HEK293 (cell line): ENCODE results near the gene SEMA4D.

Experiments used
- CTCF ChIA-PET: fragments of 350-600 bp; formaldehyde crosslinking; extraction: SDS; loops from one replicate; lab custom pipeline; 2021; ENCODE audit warnings: antibody characterized with exemption; lab: Yijun Ruan, JAX
- POLR2A ChIA-PET: fragments of 300-600 bp; formaldehyde crosslinking; extraction: SDS; loops from one replicate; lab custom pipeline; 2020; ENCODE audit warnings: antibody characterized with exemption, inconsistent platforms; lab: Yijun Ruan, JAX
- H3K27ac ChIP-seq: fragments of 200-500 bp; sonication (Bioruptor generic); 2 replicates; pipeline ENCODE4 v1.5.1; 2014; ENCODE audit warnings: low read depth, low read length, control low read depth, inconsistent platforms; ENCODE audit errors: extremely low read depth
- H3K36me3 ChIP-seq, 2 experiments: fragments of 200-500 bp in 1 of 2; sonication (Bioruptor generic) in 1 of 2; 1 replicate in 1 of 2; 2 replicates in 1 of 2; pipeline ENCODE4 v1.5.1; 2014 to 2017; ENCODE audit warnings: inconsistent platforms in 2 of 2, low read length in 2 of 2; ENCODE audit not compliant: control insufficient read depth in 2 of 2, insufficient read depth in 1 of 2
- H3K4me1 ChIP-seq: fragments of 200-500 bp; sonication (Bioruptor generic); 2 replicates; pipeline ENCODE4 v1.5.1; 2014; ENCODE audit warnings: mild to moderate bottlenecking, low read length, inconsistent platforms; ENCODE audit not compliant: control insufficient read depth, insufficient read depth
- H3K4me3 ChIP-seq: 2 replicates; pipeline ENCODE4 v1.5.1; 2011; ENCODE audit warnings: low read depth, mild to moderate bottlenecking, control low read depth, low read length, moderate library complexity
- H3K9me3 ChIP-seq: fragments of 200-500 bp; sonication (Bioruptor generic); 2 replicates; pipeline ENCODE4 v1.5.1; 2014; ENCODE audit warnings: low read depth, low read length, inconsistent platforms; ENCODE audit not compliant: control insufficient read depth, insufficient read depth
- HOXA7 ChIP-seq: sonication (generic); formaldehyde crosslinking; IDR thresholded peaks from 2 replicates; pipeline ENCODE4 v1.8.1; 2022; ENCODE audit warnings: missing genetic modification reagents, borderline replicate concordance
- MEIS1 ChIP-seq: sonication (generic); formaldehyde crosslinking; IDR thresholded peaks from 2 replicates; pipeline ENCODE4 v1.8.1; 2022; ENCODE audit warnings: missing genetic modification reagents, mild to moderate bottlenecking, borderline replicate concordance
- OVOL3 ChIP-seq: fragments of 450-650 bp; formaldehyde crosslinking; IDR thresholded peaks from 2 replicates; pipeline ENCODE4 v1.5.1; 2016; ENCODE audit warnings: missing biosample characterization, missing genetic modification characterization
- SETDB1 ChIP-seq: IDR thresholded peaks from one replicate; pipeline ENCODE4 v1.6.1; 2017; ENCODE audit warnings: mild to moderate bottlenecking, low read length, moderate library complexity, mixed read lengths; ENCODE audit not compliant: insufficient read length
- SP2 ChIP-seq: fragments of 450-650 bp; formaldehyde crosslinking; IDR thresholded peaks from 2 replicates; pipeline ENCODE4 v1.5.1; 2016; ENCODE audit warnings: missing biosample characterization, missing genetic modification characterization
- ZNF112 ChIP-seq: fragments of 450-650 bp; formaldehyde crosslinking; IDR thresholded peaks from 2 replicates; pipeline ENCODE4 v1.5.0; 2017; ENCODE audit warnings: missing biosample characterization, missing genetic modification characterization
- ZNF175 ChIP-seq: fragments of 450-650 bp; formaldehyde crosslinking; IDR thresholded peaks from 2 replicates; pipeline ENCODE4 v1.5.1; 2016; ENCODE audit warnings: missing biosample characterization, missing genetic modification characterization
- ZNF510 ChIP-seq: fragments of 450-650 bp; formaldehyde crosslinking; IDR thresholded peaks from 2 replicates; pipeline ENCODE4 v1.5.1; 2018; ENCODE audit warnings: mild to moderate bottlenecking, missing genetic modification characterization, missing biosample characterization; ENCODE audit not compliant: insufficient replicate concordance
- ZNF530 ChIP-seq: fragments of 450-650 bp; formaldehyde crosslinking; IDR thresholded peaks from 2 replicates; pipeline ENCODE4 v1.5.1; 2016; ENCODE audit warnings: low read depth, missing biosample characterization, missing genetic modification characterization
- ZNF677 ChIP-seq: fragments of 450-650 bp; IDR thresholded peaks from 2 replicates; pipeline ENCODE4 v1.5.0; 2018; ENCODE audit warnings: missing biosample characterization, mild to moderate bottlenecking, missing genetic modification characterization, moderate library complexity
- ZNF785 ChIP-seq: fragments of 450-650 bp; formaldehyde crosslinking; IDR thresholded peaks from 2 replicates; pipeline ENCODE4 v1.5.1; 2016; ENCODE audit warnings: missing biosample characterization, missing genetic modification characterization
- TF ChIP-seq, protein P1 (sequence below): fragments of 450-650 bp; formaldehyde crosslinking; optimal IDR thresholded peaks from 2 replicates; pipeline ENCODE3; 2016; ENCODE audit warnings: missing biosample characterization, mild to moderate bottlenecking, missing genetic modification characterization
- TF ChIP-seq, protein P2 (sequence below): fragments of 450-650 bp; formaldehyde crosslinking; IDR thresholded peaks from 2 replicates; pipeline ENCODE4 v1.5.1; 2016; ENCODE audit warnings: missing biosample characterization, missing genetic modification characterization
- TF ChIP-seq, protein P3 (sequence below): fragments of 450-650 bp; formaldehyde crosslinking; IDR thresholded peaks from 2 replicates; pipeline ENCODE4 v1.5.1; 2016; ENCODE audit warnings: missing biosample characterization, missing genetic modification characterization
- TF ChIP-seq, protein P4 (sequence below): fragments of 450-650 bp; formaldehyde crosslinking; IDR thresholded peaks from 2 replicates; pipeline ENCODE4 v1.5.1; 2016; ENCODE audit warnings: missing biosample characterization, missing genetic modification characterization
- TF ChIP-seq, protein P5 (sequence below): fragments of 450-650 bp; formaldehyde crosslinking; IDR thresholded peaks from 2 replicates; pipeline ENCODE4 v1.5.1; 2017; ENCODE audit warnings: missing biosample characterization, missing genetic modification characterization

Gene SEMA4D

DNA sequence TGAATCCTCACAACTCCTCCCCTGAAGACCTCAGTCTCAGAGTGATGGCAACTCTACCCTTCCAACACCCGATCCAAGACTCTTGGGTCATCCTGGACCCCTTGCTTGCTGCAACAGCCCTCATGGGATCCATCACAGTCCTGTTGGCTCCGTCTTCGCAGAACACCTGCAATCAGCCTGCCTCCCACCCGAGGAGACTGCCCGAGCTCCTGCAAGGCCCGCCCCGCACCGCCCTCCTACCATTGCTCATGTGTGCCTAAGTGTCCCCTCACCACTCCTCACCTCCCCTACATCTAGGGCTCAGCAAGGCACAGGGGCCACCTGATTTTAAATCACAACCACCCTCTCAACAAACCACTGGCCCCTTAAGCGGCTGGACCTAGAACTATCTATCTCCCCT lies 5.3 kb downstream of the SEMA4D start:
- Histone ChIP-seq H3K36me3 (no peaks in the 10 kb centered on the region), H3K27ac (no peak overlapping the region), H3K4me3 (no peak overlapping the region), H3K9me3 (no peaks in the 10 kb centered on the region), H3K4me1 (no peaks in the 10 kb centered on the region)
- CTCF ChIA-PET: interaction anchor here (0.6 kb wide), 1 partner anchor 10 kb away, joined by 3 read pairs; no protein-coding TSS in a partner anchor
- POLR2A ChIA-PET: no interaction called here
- no peak for TF ChIP-seq MEIS1 (CRISPR knock-in tag)
- TF ChIP-seq, protein P1, sequence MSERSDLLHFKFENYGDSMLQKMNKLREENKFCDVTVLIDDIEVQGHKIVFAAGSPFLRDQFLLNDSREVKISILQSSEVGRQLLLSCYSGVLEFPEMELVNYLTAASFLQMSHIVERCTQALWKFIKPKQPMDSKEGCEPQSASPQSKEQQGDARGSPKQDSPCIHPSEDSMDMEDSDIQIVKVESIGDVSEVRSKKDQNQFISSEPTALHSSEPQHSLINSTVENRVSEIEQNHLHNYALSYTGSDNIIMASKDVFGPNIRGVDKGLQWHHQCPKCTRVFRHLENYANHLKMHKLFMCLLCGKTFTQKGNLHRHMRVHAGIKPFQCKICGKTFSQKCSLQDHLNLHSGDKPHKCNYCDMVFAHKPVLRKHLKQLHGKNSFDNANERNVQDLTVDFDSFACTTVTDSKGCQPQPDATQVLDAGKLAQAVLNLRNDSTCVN: no peak
- TF ChIP-seq, protein P2, sequence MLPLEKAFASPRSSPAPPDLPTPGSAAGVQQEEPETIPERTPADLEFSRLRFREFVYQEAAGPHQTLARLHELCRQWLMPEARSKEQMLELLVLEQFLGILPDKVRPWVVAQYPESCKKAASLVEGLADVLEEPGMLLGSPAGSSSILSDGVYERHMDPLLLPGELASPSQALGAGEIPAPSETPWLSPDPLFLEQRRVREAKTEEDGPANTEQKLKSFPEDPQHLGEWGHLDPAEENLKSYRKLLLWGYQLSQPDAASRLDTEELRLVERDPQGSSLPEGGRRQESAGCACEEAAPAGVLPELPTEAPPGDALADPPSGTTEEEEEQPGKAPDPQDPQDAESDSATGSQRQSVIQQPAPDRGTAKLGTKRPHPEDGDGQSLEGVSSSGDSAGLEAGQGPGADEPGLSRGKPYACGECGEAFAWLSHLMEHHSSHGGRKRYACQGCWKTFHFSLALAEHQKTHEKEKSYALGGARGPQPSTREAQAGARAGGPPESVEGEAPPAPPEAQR: no peak
- no peak for TF ChIP-seq OVOL3
- TF ChIP-seq, protein P3, sequence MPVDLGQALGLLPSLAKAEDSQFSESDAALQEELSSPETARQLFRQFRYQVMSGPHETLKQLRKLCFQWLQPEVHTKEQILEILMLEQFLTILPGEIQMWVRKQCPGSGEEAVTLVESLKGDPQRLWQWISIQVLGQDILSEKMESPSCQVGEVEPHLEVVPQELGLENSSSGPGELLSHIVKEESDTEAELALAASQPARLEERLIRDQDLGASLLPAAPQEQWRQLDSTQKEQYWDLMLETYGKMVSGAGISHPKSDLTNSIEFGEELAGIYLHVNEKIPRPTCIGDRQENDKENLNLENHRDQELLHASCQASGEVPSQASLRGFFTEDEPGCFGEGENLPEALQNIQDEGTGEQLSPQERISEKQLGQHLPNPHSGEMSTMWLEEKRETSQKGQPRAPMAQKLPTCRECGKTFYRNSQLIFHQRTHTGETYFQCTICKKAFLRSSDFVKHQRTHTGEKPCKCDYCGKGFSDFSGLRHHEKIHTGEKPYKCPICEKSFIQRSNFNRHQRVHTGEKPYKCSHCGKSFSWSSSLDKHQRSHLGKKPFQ (tag by site-specific recombination): no peak
- no peak for TF ChIP-seq ZNF175 (tag by site-specific recombination)
- TF ChIP-seq, protein P4, sequence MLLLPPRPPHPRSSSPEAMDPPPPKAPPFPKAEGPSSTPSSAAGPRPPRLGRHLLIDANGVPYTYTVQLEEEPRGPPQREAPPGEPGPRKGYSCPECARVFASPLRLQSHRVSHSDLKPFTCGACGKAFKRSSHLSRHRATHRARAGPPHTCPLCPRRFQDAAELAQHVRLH (tag by site-specific recombination): no peak
- no peak for TF ChIP-seq ZNF510 (tag by site-specific recombination)
- TF ChIP-seq, protein P5, sequence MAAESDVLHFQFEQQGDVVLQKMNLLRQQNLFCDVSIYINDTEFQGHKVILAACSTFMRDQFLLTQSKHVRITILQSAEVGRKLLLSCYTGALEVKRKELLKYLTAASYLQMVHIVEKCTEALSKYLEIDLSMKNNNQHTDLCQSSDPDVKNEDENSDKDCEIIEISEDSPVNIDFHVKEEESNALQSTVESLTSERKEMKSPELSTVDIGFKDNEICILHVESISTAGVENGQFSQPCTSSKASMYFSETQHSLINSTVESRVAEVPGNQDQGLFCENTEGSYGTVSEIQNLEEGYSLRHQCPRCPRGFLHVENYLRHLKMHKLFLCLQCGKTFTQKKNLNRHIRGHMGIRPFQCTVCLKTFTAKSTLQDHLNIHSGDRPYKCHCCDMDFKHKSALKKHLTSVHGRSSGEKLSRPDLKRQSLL (tag by site-specific recombination): no peak
- TF ChIP-seq ZNF677 (tag by site-specific recombination): no peak
- no peak for TF ChIP-seq SETDB1
- TF ChIP-seq ZNF785 (tag by site-specific recombination): no peak

DNA sequence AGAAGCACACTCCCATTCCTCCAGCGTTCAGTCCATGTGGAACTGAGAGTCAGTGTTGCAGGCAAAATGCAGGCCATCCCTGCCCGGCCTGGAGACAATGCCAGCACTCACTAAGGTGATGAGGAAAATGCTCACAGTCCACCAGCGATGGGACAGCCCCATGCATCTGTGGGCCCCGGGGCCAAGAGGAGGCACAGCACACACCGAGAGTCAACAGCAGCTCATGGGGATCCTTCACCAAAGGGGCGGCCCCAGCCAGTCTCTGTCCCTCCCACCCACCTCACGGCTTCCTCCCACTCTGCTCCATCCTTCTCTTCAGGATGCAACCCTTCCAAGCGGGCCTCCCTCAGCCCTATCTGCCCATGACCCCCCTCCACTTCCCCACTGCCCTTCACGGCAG lies 6.2 kb downstream of the SEMA4D start:
- ChIA-PET CTCF (no interaction called here), POLR2A (no interaction called here)
- Histone ChIP-seq H3K27ac (no peak overlapping the region), H3K36me3 (no peaks in the 10 kb centered on the region), H3K4me1 (no peaks in the 10 kb centered on the region), H3K4me3 (no peak overlapping the region), H3K9me3 (no peaks in the 10 kb centered on the region)
- TF ChIP-seq ZNF530 (no peak), HOXA7 (CRISPR knock-in tag) (no peak), ZNF112 (tag by site-specific recombination) (no peak), SP2 (0 out of 2 replicates have a peak, but pooled peaks have one; percentile 6)
